ENCODE measurements around the gene BANF2.

DNA sequence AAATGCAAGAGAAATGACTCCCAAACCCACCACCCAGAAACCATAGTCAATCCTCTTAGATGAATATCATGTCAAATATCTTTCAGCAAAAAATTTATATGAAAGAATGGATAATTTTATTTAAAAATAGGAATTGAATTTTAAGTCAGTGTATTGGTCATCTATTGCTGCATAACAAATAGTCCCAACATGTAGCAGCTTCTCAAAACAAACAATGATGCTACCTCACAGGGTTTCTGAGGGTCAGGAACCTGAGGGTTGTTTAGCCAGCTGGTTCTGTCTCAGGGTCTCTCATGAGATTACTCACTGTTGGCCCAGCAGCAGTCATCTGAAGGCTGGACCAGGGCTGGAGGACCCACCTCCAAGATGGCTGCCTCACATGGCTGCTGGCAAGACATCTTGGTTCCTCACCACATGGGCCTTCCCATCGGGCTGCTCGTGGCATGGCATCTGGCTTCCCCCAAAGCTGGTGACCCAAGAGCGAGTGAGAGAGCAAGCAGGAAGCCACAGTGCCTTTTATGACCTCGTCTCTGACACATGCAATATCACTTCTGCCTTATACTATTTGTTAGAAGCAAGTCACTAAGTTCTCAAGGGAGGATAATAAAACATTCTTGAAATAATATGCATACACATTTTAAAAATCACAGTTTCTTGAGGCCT is 36.3 kb downstream of the BANF2 start:
- TF ChIP-seq POLR2A (IDR thresholded peaks at IDR 0.05): no peak
- TF ChIP-seq, protein P1, sequence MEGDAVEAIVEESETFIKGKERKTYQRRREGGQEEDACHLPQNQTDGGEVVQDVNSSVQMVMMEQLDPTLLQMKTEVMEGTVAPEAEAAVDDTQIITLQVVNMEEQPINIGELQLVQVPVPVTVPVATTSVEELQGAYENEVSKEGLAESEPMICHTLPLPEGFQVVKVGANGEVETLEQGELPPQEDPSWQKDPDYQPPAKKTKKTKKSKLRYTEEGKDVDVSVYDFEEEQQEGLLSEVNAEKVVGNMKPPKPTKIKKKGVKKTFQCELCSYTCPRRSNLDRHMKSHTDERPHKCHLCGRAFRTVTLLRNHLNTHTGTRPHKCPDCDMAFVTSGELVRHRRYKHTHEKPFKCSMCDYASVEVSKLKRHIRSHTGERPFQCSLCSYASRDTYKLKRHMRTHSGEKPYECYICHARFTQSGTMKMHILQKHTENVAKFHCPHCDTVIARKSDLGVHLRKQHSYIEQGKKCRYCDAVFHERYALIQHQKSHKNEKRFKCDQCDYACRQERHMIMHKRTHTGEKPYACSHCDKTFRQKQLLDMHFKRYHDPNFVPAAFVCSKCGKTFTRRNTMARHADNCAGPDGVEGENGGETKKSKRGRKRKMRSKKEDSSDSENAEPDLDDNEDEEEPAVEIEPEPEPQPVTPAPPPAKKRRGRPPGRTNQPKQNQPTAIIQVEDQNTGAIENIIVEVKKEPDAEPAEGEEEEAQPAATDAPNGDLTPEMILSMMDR (IDR thresholded peaks at IDR 0.05): no peak

Data from heart left ventricle (tissue), 13 donors.